ENCODE data around the gene CELSR2.
A peak's percentile ranks its signal among the peaks of the same experiment; 100 is the strongest.

The CELSR2 gene

GRCh38 chr1:109306832-109307273 is 57.5 kb downstream of the CELSR2 start, which contains the start of gene MYBPHL:
MYBPHL (minus strand) TSS chr1:109307011; CDS start chr1:109306991, 20 bp downstream.
- H3K9ac ChIP-seq: peak within 1 kb of the TSS in 4 of 11 experiments; percentile 2 to 54 (median 28); a peak in 3 of 22 replicates
- peak within 1 kb of the TSS; percentile 69 to 88 (median 80) for H3K4me2 ChIP-seq
- no peaks in the 10 kb centered on the region for H3K9me3 ChIP-seq (replicated peaks in 1 of 11)
- H3K4me1 ChIP-seq: peaks cover 27 to 41% (median 30%) of the 10 kb centered on the region in 10 experiments
- TF ChIP-seq Cebpa-rat (IDR thresholded peaks at IDR 0.05): no peak
- H3K4me3 ChIP-seq: no peak within 1 kb of the TSS
- no peaks in the 10 kb centered on the region; a peak in 1 of 22 replicates for H4K20me1 ChIP-seq
- H3K27me3 ChIP-seq: no peaks in the 10 kb centered on the region
- H3K36me3 ChIP-seq: peaks cover 0 to 19% (median 0%) of the 10 kb centered on the region in 11 experiments; a peak in 5 of 22 replicates
- H3K27ac ChIP-seq: peak within 1 kb of the TSS in 6 of 11 experiments; percentile 2 to 56 (median 32); a peak in 8 of 22 replicates

GRCh38 chr1:109307274-109308021 is 58.1 kb downstream of the CELSR2 start:
- Histone ChIP-seq H3K4me1 (peaks cover 27 to 41% (median 30%) of the 10 kb centered on the region in 10 experiments), H3K9ac (peak overlapping the region in 4 of 11 experiments; percentile 2 to 54 (median 28); a peak in 2 of 22 replicates), H4K20me1 (no peaks in the 10 kb centered on the region; a peak in 1 of 22 replicates), H3K27ac (peak overlapping the region in 6 of 11 experiments; percentile 2 to 56 (median 32); a peak in 8 of 22 replicates), H3K27me3 (no peaks in the 10 kb centered on the region), H3K4me3 (no peak overlapping the region), H3K9me3 (replicated peaks in 1 of 11) (no peaks in the 10 kb centered on the region), H3K4me2 (peak overlapping the region; percentile 69 to 88 (median 80)), H3K36me3 (peaks cover 0 to 24% (median 0%) of the 10 kb centered on the region in 11 experiments; a peak in 5 of 22 replicates)
- no peak for TF ChIP-seq Cebpa-rat (IDR thresholded peaks at IDR 0.05)

- Histone ChIP-seq H3K9ac (no peak overlapping the region), H3K4me1 (peaks cover 27 to 47% (median 30%) of the 10 kb centered on the region in 10 experiments), H3K27me3 (no peaks in the 10 kb centered on the region), H4K20me1 (no peaks in the 10 kb centered on the region; a peak in 1 of 22 replicates), H3K9me3 (replicated peaks in 1 of 11) (no peaks in the 10 kb centered on the region), H3K4me3 (no peak overlapping the region), H3K4me2 (peak overlapping the region in 1 of 11 experiments; percentile 77; a peak in 2 of 22 replicates), H3K36me3 (peaks cover 0 to 43% (median 16%) of the 10 kb centered on the region in 11 experiments; a peak in 13 of 22 replicates), H3K27ac (no peak overlapping the region)
- TF ChIP-seq Cebpa-rat (IDR thresholded peaks at IDR 0.05): no peak
These were observed 60.0 kb downstream of the CELSR2 start for GRCh38 chr1:109309347-109309746.

GRCh38 chr1:109312246-109312645 is 62.9 kb downstream of the CELSR2 start:
- Histone ChIP-seq H3K36me3 (peaks cover 0 to 72% (median 40%) of the 10 kb centered on the region in 11 experiments; a peak in 16 of 22 replicates), H3K4me3 (no peak overlapping the region), H3K9me3 (replicated peaks in 1 of 11) (no peaks in the 10 kb centered on the region), H3K27me3 (no peaks in the 10 kb centered on the region), H3K4me2 (no peak overlapping the region), H3K4me1 (peaks cover 12 to 32% (median 16%) of the 10 kb centered on the region in 10 experiments), H4K20me1 (no peaks in the 10 kb centered on the region; a peak in 1 of 22 replicates), H3K27ac (no peak overlapping the region), H3K9ac (no peak overlapping the region)
- no peak for TF ChIP-seq Cebpa-rat (IDR thresholded peaks at IDR 0.05)

- Histone ChIP-seq H3K36me3 (peaks cover under 1 to 82% (median 49%) of the 10 kb centered on the region in 11 experiments; a peak in 16 of 22 replicates), H3K4me3 (no peak overlapping the region), H3K4me2 (0 out of 22 replicates have a peak overlapping the region, but pooled peaks of 1 of the 11 experiments have one; percentile 14), H3K9me3 (replicated peaks in 1 of 11) (no peaks in the 10 kb centered on the region), H3K9ac (no peak overlapping the region), H3K27me3 (no peaks in the 10 kb centered on the region), H4K20me1 (no peaks in the 10 kb centered on the region), H3K27ac (no peak overlapping the region), H3K4me1 (peaks cover 3 to 23% (median 7%) of the 10 kb centered on the region in 10 experiments)
- no peak for TF ChIP-seq Cebpa-rat (IDR thresholded peaks at IDR 0.05)
These were observed 63.8 kb downstream of the CELSR2 start for GRCh38 chr1:109312978-109313775.

- no peak overlapping the region for H3K4me2 ChIP-seq
- H3K27ac ChIP-seq: no peak overlapping the region
- H4K20me1 ChIP-seq: no peaks in the 10 kb centered on the region
- H3K9me3 ChIP-seq (replicated peaks in 1 of 11): no peaks in the 10 kb centered on the region
- H3K4me3 ChIP-seq: no peak overlapping the region
- TF ChIP-seq Cebpa-rat (IDR thresholded peaks at IDR 0.05): no peak
- peaks cover 0 to 8% (median 0%) of the 10 kb centered on the region in 10 experiments; a peak in 4 of 20 replicates for H3K4me1 ChIP-seq
- H3K36me3 ChIP-seq: peaks cover 4 to 98% (median 61%) of the 10 kb centered on the region in 11 experiments; a peak in 17 of 22 replicates
- H3K27me3 ChIP-seq: no peaks in the 10 kb centered on the region
- no peak overlapping the region for H3K9ac ChIP-seq
These were observed 65.5 kb downstream of the CELSR2 start for GRCh38 chr1:109314795-109315194.

- no peaks in the 10 kb centered on the region for H3K27me3 ChIP-seq
- no peak overlapping the region for H3K27ac ChIP-seq
- no peak overlapping the region for H3K4me2 ChIP-seq
- H3K4me1 ChIP-seq: peaks cover 0 to 8% (median 0%) of the 10 kb centered on the region in 10 experiments; a peak in 2 of 20 replicates
- no peaks in the 10 kb centered on the region for H4K20me1 ChIP-seq
- TF ChIP-seq Cebpa-rat (IDR thresholded peaks at IDR 0.05): no peak
- H3K4me3 ChIP-seq: no peak overlapping the region
- no peak overlapping the region for H3K9ac ChIP-seq
- H3K36me3 ChIP-seq: peaks cover 4 to 100% (median 66%) of the 10 kb centered on the region in 11 experiments; a peak in 17 of 22 replicates
- no peaks in the 10 kb centered on the region for H3K9me3 ChIP-seq (replicated peaks in 1 of 11)
These were observed 65.9 kb downstream of the CELSR2 start for GRCh38 chr1:109315288-109315687.

- no peak overlapping the region for H3K27ac ChIP-seq
- no peaks in the 10 kb centered on the region for H3K9me3 ChIP-seq (replicated peaks in 1 of 11)
- no peaks in the 10 kb centered on the region for H3K27me3 ChIP-seq
- H4K20me1 ChIP-seq: no peaks in the 10 kb centered on the region
- peaks cover 0 to 8% (median 0%) of the 10 kb centered on the region in 10 experiments; a peak in 2 of 20 replicates for H3K4me1 ChIP-seq
- no peak overlapping the region for H3K9ac ChIP-seq
- peaks cover 4 to 100% (median 78%) of the 10 kb centered on the region in 11 experiments; a peak in 19 of 22 replicates for H3K36me3 ChIP-seq
- TF ChIP-seq Cebpa-rat (IDR thresholded peaks at IDR 0.05): no peak
- H3K4me2 ChIP-seq: no peak overlapping the region
- no peak overlapping the region for H3K4me3 ChIP-seq
These were observed 67.2 kb downstream of the CELSR2 start for GRCh38 chr1:109316506-109316905.
